K562 (cell line): ENCODE results near the gene COL1A1. TPM values are rescaled to one million over a fixed set of nuclear protein-coding genes. Genes with fewer than 3 reads are reported as not detected.
A peak's percentile ranks its signal among the peaks of the same experiment; 100 is the strongest.

ENCODE experiments used
- ATF1 ChIP-seq, 2 experiments: fragments of 450-650 bp in 1 of 2; IDR thresholded peaks; 2 replicates each; pipeline ENCODE4 v1.6.1; 2016; ENCODE audit warnings: missing compliant biosample characterization in 1 of 2, missing genetic modification characterization in 1 of 2
- BRD4 ChIP-seq: fragments of 200-600 bp; sonication (generic); IDR thresholded peaks from 2 replicates; pipeline ENCODE4 v1.6.1; 2017; ENCODE audit warnings: inconsistent platforms
- CBFA2T2 ChIP-seq: fragments of 450-650 bp; conservative IDR thresholded peaks from 2 replicates; pipeline ENCODE4 v1.6.1; 2017; ENCODE audit warnings: mild to moderate bottlenecking
- CBFA2T3 ChIP-seq: fragments of 450-650 bp; IDR thresholded peaks from 2 replicates; pipeline ENCODE4 v1.6.1; 2017
- CREM ChIP-seq: IDR thresholded peaks from 2 replicates; pipeline ENCODE4 v1.6.1; 2014; ENCODE audit warnings: antibody characterized with exemption, low read depth
- CTBP1 ChIP-seq: fragments of 450-650 bp; IDR thresholded peaks from 2 replicates; pipeline ENCODE4 v1.6.1; 2016; ENCODE audit warnings: borderline replicate concordance
- DPF2 ChIP-seq: fragments of 450-650 bp; IDR thresholded peaks from 2 replicates; pipeline ENCODE4 v1.6.1; 2016
- ETV1 ChIP-seq: fragments of 450-650 bp; conservative IDR thresholded peaks from 2 replicates; pipeline ENCODE4 v1.6.1; 2016; ENCODE audit warnings: missing genetic modification characterization, control low read depth, low read depth, missing compliant biosample characterization
- FOXJ2 ChIP-seq: fragments of 200-800 bp; sonication (Bioruptor generic); IDR thresholded peaks from 2 replicates; pipeline ENCODE4 v1.6.1; 2016; ENCODE audit warnings: missing genetic modification characterization, missing compliant biosample characterization
- GATA2 ChIP-seq: sonication (generic); formaldehyde crosslinking; IDR thresholded peaks from 2 replicates; pipeline ENCODE4 v1.4.0; 2020; ENCODE audit warnings: mild to moderate bottlenecking, missing genetic modification reagents
- MAX ChIP-seq: sonication (generic); formaldehyde crosslinking; IDR thresholded peaks from 2 replicates; pipeline ENCODE4 v1.9.0; 2022; ENCODE audit warnings: mild to moderate bottlenecking, missing genetic modification reagents
- MCM5 ChIP-seq: fragments of 450-650 bp; IDR thresholded peaks from 2 replicates; pipeline ENCODE4 v1.6.1; 2016; ENCODE audit warnings: low read depth
- MTA2 ChIP-seq: fragments of 450-650 bp; IDR thresholded peaks from 2 replicates; pipeline ENCODE4 v1.6.1; 2016; ENCODE audit warnings: low read depth
- NCOR1 ChIP-seq: fragments of 450-650 bp; IDR thresholded peaks from 2 replicates; pipeline ENCODE4 v1.6.1; 2016; ENCODE audit warnings: mild to moderate bottlenecking, moderate library complexity
- NFE2L1 ChIP-seq: fragments of 450-650 bp; IDR thresholded peaks from 2 replicates; pipeline ENCODE4 v1.6.1; 2016; ENCODE audit warnings: missing genetic modification characterization, low read depth, mild to moderate bottlenecking, missing compliant biosample characterization, moderate library complexity, borderline replicate concordance
- SP1 ChIP-seq: sonication (generic); formaldehyde crosslinking; IDR thresholded peaks from 2 replicates; pipeline ENCODE4 v1.8.1; 2022; ENCODE audit warnings: mild to moderate bottlenecking, missing genetic modification reagents
- SRSF7 ChIP-seq: fragments of 200-400 bp; formaldehyde crosslinking; optimal IDR thresholded peaks from 2 replicates; pipeline ENCODE3; 2017; ENCODE audit warnings: mild to moderate bottlenecking, low read depth, low read length
- TAL1 ChIP-seq: fragments of 450-650 bp; IDR thresholded peaks from 2 replicates; pipeline ENCODE4 v1.6.1; 2016; ENCODE audit warnings: mild to moderate bottlenecking
- TCF3 ChIP-seq: sonication (generic); formaldehyde crosslinking; IDR thresholded peaks from 2 replicates; pipeline ENCODE4 v1.4.0; 2020; ENCODE audit warnings: mild to moderate bottlenecking, missing genetic modification reagents
- TEAD1 ChIP-seq, 2 experiments: fragments of 450-650 bp in 1 of 2; sonication (generic) in 1 of 2; formaldehyde crosslinking; IDR thresholded peaks; 2 replicates each; pipeline versions ENCODE4 v1.4.0 to v1.8.0; 2020 to 2022; ENCODE audit warnings: mild to moderate bottlenecking in 2 of 2, missing genetic modification reagents in 1 of 2
- TEAD4 ChIP-seq, 2 experiments: sonication (generic) in 1 of 2; formaldehyde crosslinking in 1 of 2; IDR thresholded peaks; 2 replicates each; pipeline versions ENCODE4 v1.6.1 to v1.8.0; 2012 to 2022; ENCODE audit warnings: borderline replicate concordance in 1 of 2, inconsistent platforms in 1 of 2, low read length in 1 of 2, mild to moderate bottlenecking in 1 of 2, missing genetic modification reagents in 1 of 2
- ZFP30 ChIP-seq: fragments of 250-450 bp; sonication (Bioruptor Pico); IDR thresholded peaks from 2 replicates; pipeline ENCODE4 v1.8.0; 2022; ENCODE audit warnings: moderate library complexity, mild to moderate bottlenecking, inconsistent platforms, borderline replicate concordance
- ZNF431 ChIP-seq: sonication (generic); formaldehyde crosslinking; IDR thresholded peaks from 2 replicates; pipeline ENCODE4 v1.8.0; 2022; ENCODE audit warnings: mild to moderate bottlenecking, missing genetic modification reagents
- ZNF445 ChIP-seq: fragments of 250-450 bp; sonication (Bioruptor Pico); IDR thresholded peaks from 2 replicates; pipeline ENCODE4 v1.4.0; 2020; ENCODE audit warnings: low read depth, mild to moderate bottlenecking, moderate library complexity
- polyA plus RNA-seq, 8 experiments: library from polyadenylated mRNA; depleted of rRNA in 4 of 8; stranded (reverse) in 5 of 8; unstranded in 3 of 8; fragments of >200 nt; fragmentation: Nextera tagmentation in 2 of 8; fragmentation: Illumina TruSeq in 1 of 8; extraction: Ambion mirVana in 2 of 8; extraction: Trizol in 1 of 8; gene quantifications; 2 replicates each; pipeline versions ENCODE4 v1.2.1 to v1.2.3, GENCODE V29; 2011 to 2014; ENCODE audit warnings: inconsistent platforms in 1 of 8, missing spikeins in 1 of 8
- total RNA-seq, 7 experiments: library from RNA; depleted of rRNA in 6 of 7; stranded (reverse); fragments of >200 nt in 6 of 7; fragmentation: Illumina TruSeq in 2 of 7; extraction: Trizol in 2 of 7; gene quantifications; 2 replicates each; pipeline versions ENCODE4 v1.2.1 to v1.2.3, GENCODE V29; 2011 to 2021; ENCODE audit warnings: low replicate concordance in 1 of 7
- TF ChIP-seq, protein P1 (sequence below), 2 experiments: fragments of 450-650 bp in 1 of 2; sonication (generic) in 1 of 2; formaldehyde crosslinking in 1 of 2; IDR thresholded peaks in 1 of 2; conservative IDR thresholded peaks in 1 of 2; 2 replicates each; pipeline versions ENCODE4 v1.6.1 to v1.8.1; 2016 to 2023; ENCODE audit warnings: mild to moderate bottlenecking in 2 of 2, moderate library complexity in 2 of 2, inconsistent platforms in 1 of 2, missing genetic modification reagents in 1 of 2
- TF ChIP-seq, protein P2 (sequence below), 2 experiments: fragments of 250-450 bp in 1 of 2; fragments of 450-650 bp in 1 of 2; sonication (Bioruptor Pico) in 1 of 2; IDR thresholded peaks; 2 replicates each; pipeline versions ENCODE4 v1.6.1 to v1.8.0; 2016 to 2021; ENCODE audit warnings: mild to moderate bottlenecking in 2 of 2, moderate library complexity in 2 of 2, missing compliant biosample characterization in 1 of 2, missing genetic modification characterization in 1 of 2
- TF ChIP-seq, protein P3 (sequence below): fragments of 450-650 bp; conservative IDR thresholded peaks from 2 replicates; pipeline ENCODE4 v1.6.1; 2016; ENCODE audit warnings: missing genetic modification characterization, low read depth, mild to moderate bottlenecking, missing compliant biosample characterization, moderate library complexity

Gene COL1A1
- total and polyA plus RNA-seq, 9 of the 15 experiments (the other 6 are each of a cell fraction or from before 2014, with no cell fraction given) = 0.04 to 3.4 (median 0.18) TPM

GRCh38 chr17:50212121-50212843, 10.9 kb upstream of the COL1A1 start (continued):
- TF ChIP-seq, protein P1, sequence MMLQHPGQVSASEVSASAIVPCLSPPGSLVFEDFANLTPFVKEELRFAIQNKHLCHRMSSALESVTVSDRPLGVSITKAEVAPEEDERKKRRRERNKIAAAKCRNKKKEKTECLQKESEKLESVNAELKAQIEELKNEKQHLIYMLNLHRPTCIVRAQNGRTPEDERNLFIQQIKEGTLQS (IDR thresholded peaks at IDR 0.05) = peak; percentile 35
- TF ChIP-seq, protein P1 (CRISPR knock-in tag; conservative IDR thresholded peaks at IDR 0.05) = no peak
- peak; percentile 72 for TF ChIP-seq TAL1
- no peak for TF ChIP-seq ATF1 (CRISPR knock-in tag; IDR thresholded peaks at IDR 0.05)
- peak; percentile 56 for TF ChIP-seq ATF1 (tag; IDR thresholded peaks at IDR 0.05)
- TF ChIP-seq ZNF431 (CRISPR knock-in tag) = no peak
- peak; percentile 57 for TF ChIP-seq TEAD4 (IDR thresholded peaks at IDR 0.05; ENCODE audit: low read length)
- TF ChIP-seq TEAD4 (CRISPR knock-in tag; IDR thresholded peaks at IDR 0.05; ENCODE audit: borderline replicate concordance) = no peak
- TF ChIP-seq, protein P2, sequence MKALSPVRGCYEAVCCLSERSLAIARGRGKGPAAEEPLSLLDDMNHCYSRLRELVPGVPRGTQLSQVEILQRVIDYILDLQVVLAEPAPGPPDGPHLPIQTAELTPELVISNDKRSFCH (CRISPR knock-in tag; IDR thresholded peaks at IDR 0.05) = no peak
- TF ChIP-seq, protein P2 (tag; IDR thresholded peaks at IDR 0.05) = no peak
- TF ChIP-seq GATA2 = peak; percentile 66; the same call in 1 of the 2 replicates
- peak; percentile 29; the same call in 1 of the 2 replicates for TF ChIP-seq MAX (CRISPR knock-in tag)
- TF ChIP-seq SRSF7 = no peak
- TF ChIP-seq NFE2L1 (tag) = no peak
- TF ChIP-seq MTA2 = peak; percentile 61
- TF ChIP-seq CTBP1 = peak; percentile 48; the same call in 1 of the 2 replicates
- no peak for TF ChIP-seq ZNF445 (CRISPR knock-in tag)
- no peak for TF ChIP-seq MCM5
- peak; percentile 78 for TF ChIP-seq CBFA2T3
- no peak for TF ChIP-seq ZFP30 (CRISPR knock-in tag)
- TF ChIP-seq, protein P3, sequence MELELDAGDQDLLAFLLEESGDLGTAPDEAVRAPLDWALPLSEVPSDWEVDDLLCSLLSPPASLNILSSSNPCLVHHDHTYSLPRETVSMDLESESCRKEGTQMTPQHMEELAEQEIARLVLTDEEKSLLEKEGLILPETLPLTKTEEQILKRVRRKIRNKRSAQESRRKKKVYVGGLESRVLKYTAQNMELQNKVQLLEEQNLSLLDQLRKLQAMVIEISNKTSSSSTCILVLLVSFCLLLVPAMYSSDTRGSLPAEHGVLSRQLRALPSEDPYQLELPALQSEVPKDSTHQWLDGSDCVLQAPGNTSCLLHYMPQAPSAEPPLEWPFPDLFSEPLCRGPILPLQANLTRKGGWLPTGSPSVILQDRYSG = 0 out of 2 replicates have a peak, but pooled peaks have one; percentile 35
- peak; percentile 51; the same call in 1 of the 2 replicates for TF ChIP-seq SP1
- TF ChIP-seq CBFA2T2 = peak; percentile 62
- TF ChIP-seq ETV1 (tag) = no peak
- TF ChIP-seq BRD4 = no peak
- peak; percentile 62 for TF ChIP-seq NCOR1
- no peak for TF ChIP-seq FOXJ2 (tag)
- TF ChIP-seq CREM = 0 out of 2 replicates have a peak, but pooled peaks have one; percentile 51
- TF ChIP-seq TEAD1 (CRISPR knock-in tag; IDR thresholded peaks at IDR 0.05) = 0 out of 4 replicates have a peak, but pooled peaks of 1 of the 2 experiments have one; percentile 36
- TF ChIP-seq TCF3 (CRISPR knock-in tag) = peak; percentile 86
- 0 out of 2 replicates have a peak, but pooled peaks have one; percentile 28 for TF ChIP-seq DPF2
